ENCODE data around the gene JMJD1C.
A peak's percentile ranks its signal among the peaks of the same experiment; 100 is the strongest.
"Not testable (repeated sequence)": the region's sequence is repeated elsewhere in the genome, so short reads cannot be mapped to it uniquely, and the experiment has no call there.

The JMJD1C gene

GRCh38 chr10:63237396-63237795 lies 228.4 kb downstream of the JMJD1C start:
- peak; percentile 67 for DNase-seq (ENCODE audit: low read depth)
- TF ChIP-seq, protein P1, sequence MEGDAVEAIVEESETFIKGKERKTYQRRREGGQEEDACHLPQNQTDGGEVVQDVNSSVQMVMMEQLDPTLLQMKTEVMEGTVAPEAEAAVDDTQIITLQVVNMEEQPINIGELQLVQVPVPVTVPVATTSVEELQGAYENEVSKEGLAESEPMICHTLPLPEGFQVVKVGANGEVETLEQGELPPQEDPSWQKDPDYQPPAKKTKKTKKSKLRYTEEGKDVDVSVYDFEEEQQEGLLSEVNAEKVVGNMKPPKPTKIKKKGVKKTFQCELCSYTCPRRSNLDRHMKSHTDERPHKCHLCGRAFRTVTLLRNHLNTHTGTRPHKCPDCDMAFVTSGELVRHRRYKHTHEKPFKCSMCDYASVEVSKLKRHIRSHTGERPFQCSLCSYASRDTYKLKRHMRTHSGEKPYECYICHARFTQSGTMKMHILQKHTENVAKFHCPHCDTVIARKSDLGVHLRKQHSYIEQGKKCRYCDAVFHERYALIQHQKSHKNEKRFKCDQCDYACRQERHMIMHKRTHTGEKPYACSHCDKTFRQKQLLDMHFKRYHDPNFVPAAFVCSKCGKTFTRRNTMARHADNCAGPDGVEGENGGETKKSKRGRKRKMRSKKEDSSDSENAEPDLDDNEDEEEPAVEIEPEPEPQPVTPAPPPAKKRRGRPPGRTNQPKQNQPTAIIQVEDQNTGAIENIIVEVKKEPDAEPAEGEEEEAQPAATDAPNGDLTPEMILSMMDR (IDR thresholded peaks at IDR 0.05; ENCODE audit: control insufficient read depth, extremely low read depth, insufficient read depth): no peak

DNA sequence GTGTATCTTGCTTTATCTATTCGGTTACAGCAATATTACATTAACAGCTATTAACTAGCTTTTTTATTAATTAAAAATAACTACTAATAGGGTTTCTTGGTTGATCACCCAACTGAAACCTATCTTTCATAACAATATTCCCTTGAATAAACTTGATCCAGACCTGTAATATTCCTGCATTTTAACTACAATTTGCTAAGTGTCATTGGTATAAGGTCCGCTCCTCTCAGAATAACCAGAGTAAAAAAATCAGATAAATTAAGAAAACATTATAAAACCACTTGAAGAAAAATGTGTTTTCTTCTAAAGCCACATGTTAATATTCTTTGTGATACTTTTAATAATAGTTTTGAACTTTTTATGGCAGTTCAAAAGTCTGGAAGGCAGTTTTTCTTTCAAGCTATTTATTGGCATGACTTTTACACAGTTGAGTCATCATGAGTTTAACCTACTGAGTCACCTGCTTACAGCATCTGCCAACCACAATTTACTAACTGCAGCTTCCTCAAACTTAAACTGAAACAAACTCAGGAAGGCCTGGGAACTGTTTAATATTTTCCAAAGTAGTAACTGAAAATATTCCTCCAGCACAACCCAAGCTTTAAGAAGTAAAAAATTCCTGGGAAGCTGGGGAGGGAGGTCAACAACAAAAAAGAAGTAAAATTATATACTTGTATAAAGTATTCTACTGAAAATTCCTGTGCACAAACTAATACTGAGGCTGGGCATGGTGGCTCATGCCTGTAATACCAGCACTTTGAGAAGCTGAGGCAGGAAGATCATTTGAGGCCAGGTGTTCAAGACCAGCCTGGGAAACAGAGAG lies 229.5 kb downstream of the JMJD1C start:
- TF ChIP-seq, protein P1 (IDR thresholded peaks at IDR 0.05; ENCODE audit: control insufficient read depth, extremely low read depth, insufficient read depth): no peak
- no peak overlapping the region for H3K4me3 ChIP-seq (ENCODE audit: low read depth, low read length)
- peak; percentile 56 for DNase-seq (ENCODE audit: low read depth)

More at GRCh38 chr10:63237396-63237795, 228.4 kb downstream of the JMJD1C start:
- no peak overlapping the region for H3K4me3 ChIP-seq (ENCODE audit: low read depth, low read length)

DNA sequence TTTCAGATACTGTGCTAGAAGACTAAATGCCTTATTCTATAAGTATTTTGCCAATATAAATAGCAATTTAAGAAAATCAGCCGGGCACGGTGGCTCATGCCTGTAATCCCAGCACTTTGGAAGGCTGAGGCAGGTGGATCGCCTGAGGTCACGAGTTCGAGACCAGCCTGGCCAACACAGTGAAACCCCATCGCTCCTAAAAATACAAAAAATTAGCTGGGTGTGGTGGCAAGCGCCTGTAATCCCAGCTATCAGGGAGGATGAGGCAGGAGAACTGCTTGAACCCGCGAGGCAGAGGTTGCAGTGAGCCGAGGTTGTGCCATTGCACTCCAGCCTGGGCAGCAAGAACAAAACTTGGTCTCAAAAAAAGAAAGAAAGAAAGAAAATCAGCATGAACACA lies 230.6 kb downstream of the JMJD1C start:
- not testable (repeated sequence) for H3K4me3 ChIP-seq (ENCODE audit: low read depth, low read length); DNase-seq (ENCODE audit: low read depth)

DNA sequence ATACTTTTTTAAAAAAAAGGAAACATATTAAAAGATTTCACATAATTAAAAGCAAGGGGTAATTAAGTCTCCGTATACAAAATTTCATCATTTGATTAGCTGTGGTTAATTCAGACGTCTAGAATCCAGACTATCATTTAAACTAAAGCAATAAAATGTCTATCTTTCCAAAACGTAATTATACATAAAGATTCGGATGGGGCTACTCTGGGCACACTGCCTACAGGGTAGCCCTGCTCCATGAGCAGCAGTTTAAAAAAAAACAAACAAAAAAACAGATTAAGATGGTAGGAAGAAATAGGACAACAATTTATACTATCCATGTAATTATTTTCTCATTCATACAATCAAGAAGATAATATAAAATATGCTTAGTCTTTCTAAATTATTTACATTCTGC lies 236.6 kb downstream of the JMJD1C start:
- H3K4me3 ChIP-seq (ENCODE audit: low read depth, low read length): no peak overlapping the region
- DNase-seq (ENCODE audit: low read depth): no peak

DNA sequence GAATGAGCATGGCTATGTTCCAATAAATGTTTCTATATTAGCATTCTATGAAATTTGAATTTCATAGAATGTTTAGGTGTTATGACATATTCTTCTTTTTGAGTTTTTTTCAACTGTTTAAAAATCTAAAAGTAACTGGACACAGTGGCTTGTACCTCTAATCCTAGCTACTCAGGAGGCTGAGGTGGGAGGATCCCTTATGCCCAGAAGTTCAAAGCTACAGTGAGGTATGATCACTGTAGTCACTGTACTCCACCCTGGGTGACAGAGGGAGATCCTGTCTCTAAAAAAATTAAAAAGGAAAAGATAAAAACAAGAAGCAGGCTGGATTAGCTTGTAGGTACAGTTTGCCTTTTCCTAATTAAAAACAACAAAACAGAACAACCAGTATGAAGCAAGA lies 237.5 kb downstream of the JMJD1C start:
- no peak overlapping the region for H3K4me3 ChIP-seq (ENCODE audit: low read depth, low read length)
- no peak for DNase-seq (ENCODE audit: low read depth)
- TF ChIP-seq, protein P1 (IDR thresholded peaks at IDR 0.05; ENCODE audit: control insufficient read depth, extremely low read depth, insufficient read depth): no peak

More for the DNA sequence above, 236.6 kb downstream of the JMJD1C start:
- TF ChIP-seq, protein P1 (IDR thresholded peaks at IDR 0.05; ENCODE audit: control insufficient read depth, extremely low read depth, insufficient read depth): no peak

- TF ChIP-seq, protein P1 (IDR thresholded peaks at IDR 0.05; ENCODE audit: control insufficient read depth, extremely low read depth, insufficient read depth): no peak
- no peak overlapping the region for H3K4me3 ChIP-seq (ENCODE audit: low read depth, low read length)
- no peak for DNase-seq (ENCODE audit: low read depth)
Observed at GRCh38 chr10:63227207-63227895, 238.4 kb downstream of the JMJD1C start.

- no peak overlapping the region for H3K4me3 ChIP-seq (ENCODE audit: low read depth, low read length)
- no peak for DNase-seq (ENCODE audit: low read depth)
- TF ChIP-seq, protein P1 (IDR thresholded peaks at IDR 0.05; ENCODE audit: control insufficient read depth, extremely low read depth, insufficient read depth): no peak
Observed at GRCh38 chr10:63224241-63224640, 241.5 kb downstream of the JMJD1C start.

All from LNCaP clone FGC (cell line).